Measurements from ENCODE around the gene MRPL1. TPM values are rescaled to one million over a fixed set of nuclear protein-coding genes. Genes with fewer than 3 reads are reported as not detected.

Gene MRPL1
- total and polyA plus RNA-seq, 4 donors = 10.5 to 20.6 (median 16.1) TPM

- no peak for DNase-seq (ENCODE audit: low spot score)
- H3K27me3 ChIP-seq (ENCODE audit: control insufficient read depth in 4 of 4, insufficient read depth in 4 of 4, low read length in 3 of 4) = no peaks in the 10 kb centered on the region
- no peaks in the 10 kb centered on the region for H3K4me1 ChIP-seq (ENCODE audit: control insufficient read depth in 4 of 4, insufficient read depth in 4 of 4, low read length in 3 of 4)
- TF ChIP-seq SP1 (IDR thresholded peaks at IDR 0.05) = no peak
- TF ChIP-seq FOXA1 (IDR thresholded peaks at IDR 0.05) = no peak
- no peak for TF ChIP-seq HNF4A (conservative IDR thresholded peaks at IDR 0.05)
- no peak for TF ChIP-seq JUND (IDR thresholded peaks at IDR 0.05)
- TF ChIP-seq CTCF (IDR thresholded peaks at IDR 0.05; ENCODE audit: low read depth, low read length, missing input control) = peak; percentile 37
- TF ChIP-seq REST (IDR thresholded peaks at IDR 0.05) = no peak
- no peak for TF ChIP-seq YY1 (IDR thresholded peaks at IDR 0.05)
- TF ChIP-seq HNF4G (IDR thresholded peaks at IDR 0.05) = no peak
- no peak for TF ChIP-seq NR2F2 (IDR thresholded peaks at IDR 0.05)
- TF ChIP-seq RAD21 (IDR thresholded peaks at IDR 0.05) = peak; percentile 49 to 65
- no peak overlapping the region for H3K4me3 ChIP-seq (ENCODE audit: low read depth in 1 of 3, low read length in 3 of 3)
- no peak overlapping the region for H3K9ac ChIP-seq (ENCODE audit: low read depth in 1 of 2, low read length in 2 of 2)
- H3K9me3 ChIP-seq (ENCODE audit: control insufficient read depth in 4 of 4, low read length in 3 of 4) = no peaks in the 10 kb centered on the region
- no peak overlapping the region for H3K27ac ChIP-seq (ENCODE audit: low read depth in 1 of 2, low read length in 2 of 2)
- no peaks in the 10 kb centered on the region for H3K36me3 ChIP-seq (ENCODE audit: control insufficient read depth in 4 of 4, insufficient read depth in 3 of 4, low read depth in 1 of 4, low read length in 3 of 4)
Observed at GRCh38 chr4:77994194-77994721, 131.6 kb downstream of the MRPL1 start.

GRCh38 chr4:77996076-77996475, 133.4 kb downstream of the MRPL1 start:
- no peaks in the 10 kb centered on the region for H3K9me3 ChIP-seq (ENCODE audit: control insufficient read depth in 4 of 4, low read length in 3 of 4)
- DNase-seq (ENCODE audit: low spot score) = no peak
- no peaks in the 10 kb centered on the region for H3K36me3 ChIP-seq (ENCODE audit: control insufficient read depth in 4 of 4, insufficient read depth in 3 of 4, low read depth in 1 of 4, low read length in 3 of 4)
- WGBS = 41% methylated on average over 3 of the region's 3 CpGs
- TF ChIP-seq HNF4G (IDR thresholded peaks at IDR 0.05) (no peak), JUND (IDR thresholded peaks at IDR 0.05) (no peak), SP1 (IDR thresholded peaks at IDR 0.05) (no peak), NR2F2 (IDR thresholded peaks at IDR 0.05) (no peak), RAD21 (IDR thresholded peaks at IDR 0.05) (no peak), ZBTB33 (IDR thresholded peaks at IDR 0.05) (no peak), FOXA1 (IDR thresholded peaks at IDR 0.05) (no peak), REST (IDR thresholded peaks at IDR 0.05) (no peak), CTCF (IDR thresholded peaks at IDR 0.05; ENCODE audit: low read depth, low read length, missing input control) (no peak), YY1 (IDR thresholded peaks at IDR 0.05) (no peak), EGR1 (IDR thresholded peaks at IDR 0.05; ENCODE audit: low read depth in 2 of 2) (no peak), MAX (IDR thresholded peaks at IDR 0.05) (no peak), FOXA2 (IDR thresholded peaks at IDR 0.05) (no peak)
- no peak overlapping the region for H3K27ac ChIP-seq (ENCODE audit: low read depth in 1 of 2, low read length in 2 of 2)
- H3K4me3 ChIP-seq (ENCODE audit: low read depth in 1 of 3, low read length in 3 of 3) = no peak overlapping the region
- no peaks in the 10 kb centered on the region for H3K4me1 ChIP-seq (ENCODE audit: control insufficient read depth in 4 of 4, insufficient read depth in 4 of 4, low read length in 3 of 4)
- no peak overlapping the region for H3K9ac ChIP-seq (ENCODE audit: low read depth in 1 of 2, low read length in 2 of 2)
- no peaks in the 10 kb centered on the region for H3K27me3 ChIP-seq (ENCODE audit: control insufficient read depth in 4 of 4, insufficient read depth in 4 of 4, low read length in 3 of 4)
